Gastroesophageal sphincter (tissue), 4 donors: Measurements from ENCODE around the gene PPM1B. TPM values are rescaled to one million over a fixed set of nuclear protein-coding genes. Genes with fewer than 3 reads are reported as not detected.

ENCODE experiments used
- ATAC-seq: fragments of 150-250 bp; one replicate; pipeline ENCODE4 v1.9.1; 2016; ENCODE audit warnings: mild to moderate bottlenecking, moderate library complexity
- H3K27ac ChIP-seq, 4 donors: fragments of 200-600 bp; sonication (generic) in 3 of 4; 1 replicate in 3 of 4; 2 replicates in 1 of 4; pipeline ENCODE4 v1.5.1; 2016 to 2019
- H3K27me3 ChIP-seq: fragments of 200-600 bp; sonication (generic); one replicate; pipeline ENCODE4 v1.5.1; 2019
- H3K36me3 ChIP-seq, 2 donors: fragments of 200-600 bp; sonication (generic); one replicate each; pipeline ENCODE4 v1.5.1; 2019; ENCODE audit warnings: control low read depth in 1 of 2
- H3K4me1 ChIP-seq, 3 donors: fragments of 200-600 bp; sonication (generic); 1 replicate in 2 of 3; 2 replicates in 1 of 3; pipeline ENCODE4 v1.5.1; 2016 to 2019; ENCODE audit warnings: control low read depth in 2 of 3
- H3K4me3 ChIP-seq, 2 donors: fragments of 200-600 bp; sonication (generic); one replicate each; pipeline ENCODE4 v1.5.1; 2019; ENCODE audit warnings: mild to moderate bottlenecking in 1 of 2, moderate library complexity in 1 of 2
- H3K9me3 ChIP-seq, 3 donors: fragments of 200-600 bp; sonication (generic); one replicate each; pipeline ENCODE4 v1.5.1; 2017 to 2019; ENCODE audit warnings: control low read depth in 2 of 3
- EP300 ChIP-seq: sonication (generic); formaldehyde crosslinking; IDR thresholded peaks from one replicate; pipeline ENCODE4 v1.6.1; 2017; ENCODE audit warnings: antibody characterized with exemption, mild to moderate bottlenecking
- POLR2A ChIP-seq, 2 donors: fragments of 450-650 bp; IDR thresholded peaks; one replicate each; pipeline ENCODE4 v1.6.1; 2017; ENCODE audit warnings: antibody characterized with exemption in 2 of 2, mild to moderate bottlenecking in 2 of 2, moderate library complexity in 1 of 2
- POLR2AphosphoS5 ChIP-seq: sonication (generic); formaldehyde crosslinking; IDR thresholded peaks from one replicate; pipeline ENCODE4 v1.6.1; 2017; ENCODE audit warnings: antibody characterized with exemption
- WGBS, 2 donors: methylation state at CpG; one replicate each; pipeline ENCODE4 v1.1.5; 2018; ENCODE audit warnings: low coverage in 1 of 2; 5-methylcytosine and 5-hydroxymethylcytosine counted together
- total RNA-seq, 4 donors: library from RNA; depleted of rRNA; stranded (reverse); fragments of >200 nt; gene quantifications; one replicate each; pipeline ENCODE4 v1.1.0, GENCODE V29; 2016
- TF ChIP-seq, protein P1 (sequence below), 4 experiments: fragments of 200-600 bp in 2 of 4; fragments of 450-650 bp in 2 of 4; sonication (generic) in 1 of 4; IDR thresholded peaks; one replicate each; pipeline ENCODE4 v1.5.1; 2017 to 2019; ENCODE audit warnings: antibody characterized with exemption in 4 of 4, mild to moderate bottlenecking in 2 of 4, moderate library complexity in 2 of 4

Gene PPM1B
- total RNA-seq, 4 donors from 2014 or later: 62.9 to 125 (median 81.3) TPM

DNA sequence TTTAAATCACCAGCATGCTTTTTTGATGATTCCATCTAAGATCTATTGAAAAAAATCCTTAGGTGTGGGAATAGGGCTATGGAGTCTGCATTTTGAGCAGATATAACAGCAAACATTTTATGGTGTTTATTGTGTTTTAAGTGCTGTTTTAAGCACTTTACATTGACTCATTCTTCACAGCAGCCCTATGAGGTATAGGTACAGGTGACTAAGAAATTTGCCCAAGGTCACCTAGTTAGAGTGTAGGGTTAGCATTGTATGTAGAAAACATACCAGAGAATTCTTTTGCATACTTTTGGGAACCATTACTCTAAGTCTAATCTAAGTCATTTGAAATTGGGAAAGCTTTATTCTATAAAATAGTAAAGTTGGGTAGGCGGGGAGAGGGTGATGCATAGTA, 31.3 kb downstream of the PPM1B start:
- H3K27me3 ChIP-seq: no peaks in the 10 kb centered on the region
- H3K36me3 ChIP-seq: peaks cover 0 to 8% of the 10 kb centered on the region in 2 donors
- H3K9me3 ChIP-seq: no peaks in the 10 kb centered on the region
- no peak overlapping the region for H3K4me3 ChIP-seq
- WGBS, 2 donors: 92 to 100% methylated on average over 1 of the region's 1 CpG
- peaks cover 0 to 43% (median 3%) of the 10 kb centered on the region in 3 donors for H3K4me1 ChIP-seq
- no peak overlapping the region for H3K27ac ChIP-seq
- ATAC-seq: no peak
- no peak for TF ChIP-seq EP300
- no peak for TF ChIP-seq POLR2A (IDR thresholded peaks at IDR 0.05)
- TF ChIP-seq, protein P1, sequence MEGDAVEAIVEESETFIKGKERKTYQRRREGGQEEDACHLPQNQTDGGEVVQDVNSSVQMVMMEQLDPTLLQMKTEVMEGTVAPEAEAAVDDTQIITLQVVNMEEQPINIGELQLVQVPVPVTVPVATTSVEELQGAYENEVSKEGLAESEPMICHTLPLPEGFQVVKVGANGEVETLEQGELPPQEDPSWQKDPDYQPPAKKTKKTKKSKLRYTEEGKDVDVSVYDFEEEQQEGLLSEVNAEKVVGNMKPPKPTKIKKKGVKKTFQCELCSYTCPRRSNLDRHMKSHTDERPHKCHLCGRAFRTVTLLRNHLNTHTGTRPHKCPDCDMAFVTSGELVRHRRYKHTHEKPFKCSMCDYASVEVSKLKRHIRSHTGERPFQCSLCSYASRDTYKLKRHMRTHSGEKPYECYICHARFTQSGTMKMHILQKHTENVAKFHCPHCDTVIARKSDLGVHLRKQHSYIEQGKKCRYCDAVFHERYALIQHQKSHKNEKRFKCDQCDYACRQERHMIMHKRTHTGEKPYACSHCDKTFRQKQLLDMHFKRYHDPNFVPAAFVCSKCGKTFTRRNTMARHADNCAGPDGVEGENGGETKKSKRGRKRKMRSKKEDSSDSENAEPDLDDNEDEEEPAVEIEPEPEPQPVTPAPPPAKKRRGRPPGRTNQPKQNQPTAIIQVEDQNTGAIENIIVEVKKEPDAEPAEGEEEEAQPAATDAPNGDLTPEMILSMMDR (IDR thresholded peaks at IDR 0.05): no peak
- no peak for TF ChIP-seq POLR2AphosphoS5

DNA sequence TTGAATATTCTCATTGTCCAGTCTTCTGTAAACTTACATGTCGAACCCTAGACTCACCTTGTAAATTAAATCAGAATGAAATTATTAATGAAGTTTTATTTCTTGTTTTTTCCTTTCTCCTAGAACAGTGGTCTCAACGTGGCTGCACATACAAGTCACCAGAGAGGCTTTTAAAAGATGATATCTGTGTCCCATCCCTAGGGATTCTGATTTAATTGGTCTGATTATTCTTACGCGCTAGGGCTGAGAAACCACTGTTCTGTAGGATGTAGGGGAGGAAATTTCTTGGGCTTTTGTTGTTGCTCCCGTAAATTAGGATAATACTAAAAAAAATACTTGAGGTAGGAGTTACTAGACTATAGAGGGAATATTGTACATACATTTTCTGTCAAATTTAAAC, 32.1 kb downstream of the PPM1B start:
- peaks cover 0 to 44% (median 3%) of the 10 kb centered on the region in 3 donors for H3K4me1 ChIP-seq
- ATAC-seq: no peak

GRCh38 chr2:44201648-44202165, 33.0 kb downstream of the PPM1B start:
- no peak for ATAC-seq
- Histone ChIP-seq H3K9me3 (no peaks in the 10 kb centered on the region), H3K4me1 (peaks cover 0 to 40% (median 3%) of the 10 kb centered on the region in 3 donors), H3K27ac (no peak overlapping the region), H3K27me3 (no peaks in the 10 kb centered on the region), H3K36me3 (peaks cover 0 to 12% of the 10 kb centered on the region in 2 donors), H3K4me3 (no peak overlapping the region)
- 75 to 84% methylated on average over 5 to 6 of the region's 6 CpGs for WGBS, 2 donors
- TF ChIP-seq EP300 (no peak), POLR2A (IDR thresholded peaks at IDR 0.05) (no peak), POLR2AphosphoS5 (no peak)
- TF ChIP-seq, protein P1 (IDR thresholded peaks at IDR 0.05): no peak

More for the DNA sequence above, 32.1 kb downstream of the PPM1B start:
- Histone ChIP-seq H3K27me3 (no peaks in the 10 kb centered on the region), H3K36me3 (peaks cover 0 to 8% of the 10 kb centered on the region in 2 donors), H3K4me3 (no peak overlapping the region), H3K27ac (no peak overlapping the region), H3K9me3 (no peaks in the 10 kb centered on the region)
- 75 to 91% methylated on average over 5 of the region's 5 CpGs for WGBS, 2 donors
- TF ChIP-seq POLR2A (IDR thresholded peaks at IDR 0.05) (no peak), POLR2AphosphoS5 (no peak), EP300 (no peak)
- TF ChIP-seq, protein P1 (IDR thresholded peaks at IDR 0.05): no peak

GRCh38 chr2:44203542-44203941, 34.9 kb downstream of the PPM1B start:
- Histone ChIP-seq H3K27me3 (no peaks in the 10 kb centered on the region), H3K36me3 (peaks cover 0 to 17% of the 10 kb centered on the region in 2 donors), H3K4me3 (no peak overlapping the region), H3K4me1 (peaks cover 0 to 33% (median 3%) of the 10 kb centered on the region in 3 donors), H3K27ac (no peak overlapping the region), H3K9me3 (no peaks in the 10 kb centered on the region)
- no peak for ATAC-seq
- WGBS, 2 donors: 93 to 98% methylated on average over 3 of the region's 3 CpGs
- TF ChIP-seq POLR2A (IDR thresholded peaks at IDR 0.05) (no peak), POLR2AphosphoS5 (no peak), EP300 (no peak)
- TF ChIP-seq, protein P1 (IDR thresholded peaks at IDR 0.05): no peak

- TF ChIP-seq, protein P1 (IDR thresholded peaks at IDR 0.05): no peak
- no peak for TF ChIP-seq POLR2A (IDR thresholded peaks at IDR 0.05)
- no peak for TF ChIP-seq POLR2AphosphoS5
- TF ChIP-seq EP300: no peak
- ATAC-seq: no peak
- Histone ChIP-seq H3K4me3 (no peak overlapping the region), H3K27me3 (no peaks in the 10 kb centered on the region), H3K27ac (no peak overlapping the region), H3K9me3 (peaks cover 0 to 1% (median 0%) of the 10 kb centered on the region in 3 donors), H3K4me1 (peaks cover 0 to 33% (median 3%) of the 10 kb centered on the region in 3 donors), H3K36me3 (peaks cover 0 to 29% of the 10 kb centered on the region in 2 donors)
- WGBS, 2 donors: 33% methylated on average over 1 of the region's 1 CpG; no CpG with 5 or more reads in 1 of the 2 donors
Observed at GRCh38 chr2:44205169-44205568, 36.5 kb downstream of the PPM1B start.
